B cell (primary cell): ENCODE data around the gene CAMK2A. TPM values are rescaled to one million over a fixed set of nuclear protein-coding genes. Genes with fewer than 3 reads are reported as not detected.

Experiments
- ATAC-seq: fragments of 200-7000 bp; cut with Tn5 transposase; one replicate; pipeline ENCODE4 v1.10.0; 2021; ENCODE audit warnings: low read depth, mild to moderate bottlenecking, moderate number of reproducible peaks, moderate library complexity
- CTCF ChIA-PET: fragments of 350-600 bp; sonication (Branson Sonifier 250); formaldehyde crosslinking; loops from one replicate; lab custom pipeline; 2021; ENCODE audit warnings: antibody characterized with exemption, inconsistent platforms; lab: Charles Lee
- POLR2A ChIA-PET: fragments of 350-600 bp; sonication (Branson Sonifier 250); formaldehyde crosslinking; loops from one replicate; lab custom pipeline; 2021; ENCODE audit warnings: antibody characterized with exemption; lab: Charles Lee
- DNase-seq: peaks from one replicate; pipeline ENCODE4 v3.0.0; 2013
- H2AFZ ChIP-seq: 2 replicates; pipeline ENCODE4 v1.6.1; 2012; ENCODE audit warnings: mild to moderate bottlenecking, low read depth, low read length; ENCODE audit not compliant: insufficient read depth, poor library complexity, severe bottlenecking
- H3K27ac ChIP-seq, 2 donors: 1 replicate in 1 of 2; 2 replicates in 1 of 2; pipeline ENCODE4 v1.5.1; 2012 to 2013; ENCODE audit warnings: low read length in 2 of 2, mild to moderate bottlenecking in 2 of 2, moderate library complexity in 1 of 2
- H3K27me3 ChIP-seq, 4 experiments: fragments of 200-600 bp in 1 of 4; sonication (generic) in 1 of 4; replicated peaks in 1 of 4; 1 replicate in 2 of 4; 2 replicates in 2 of 4; pipeline versions ENCODE4 v1.6.1 to v1.7.0; 2013 to 2016; ENCODE audit warnings: low read length in 3 of 4, mild to moderate bottlenecking in 2 of 4, mixed read lengths in 1 of 4, moderate library complexity in 1 of 4; ENCODE audit not compliant: insufficient read depth in 4 of 4, control insufficient read depth in 3 of 4; ENCODE audit errors: control extremely low read depth in 1 of 4
- H3K36me3 ChIP-seq, 2 experiments: replicated peaks in 1 of 2; 1 replicate in 1 of 2; 2 replicates in 1 of 2; pipeline versions ENCODE4 v1.6.1 to v1.7.1; 2013; ENCODE audit warnings: low read length in 1 of 2; ENCODE audit not compliant: insufficient read depth in 2 of 2, control insufficient read depth in 1 of 2; ENCODE audit errors: control extremely low read depth in 1 of 2, extremely low read depth in 1 of 2
- H3K4me1 ChIP-seq, 2 donors: fragments of 200-600 bp in 1 of 2; sonication (generic) in 1 of 2; 1 replicate in 1 of 2; 2 replicates in 1 of 2; pipeline versions ENCODE4 v1.5.1 to v1.6.1; 2013 to 2017; ENCODE audit warnings: low read length in 2 of 2; ENCODE audit not compliant: control insufficient read depth in 2 of 2, insufficient read depth in 2 of 2
- H3K4me2 ChIP-seq: replicated peaks from 2 replicates; pipeline ENCODE3; 2012; ENCODE audit warnings: mild to moderate bottlenecking, low read depth, low read length; ENCODE audit not compliant: poor library complexity, severe bottlenecking
- H3K4me3 ChIP-seq, 5 experiments: fragments of 200-600 bp in 1 of 5; sonication (generic) in 1 of 5; 1 replicate in 3 of 5; 2 replicates in 2 of 5; pipeline versions ENCODE4 v1.5.1 to v1.7.0; 2011 to 2016; ENCODE audit warnings: low read length in 4 of 5, mild to moderate bottlenecking in 4 of 5, low read depth in 2 of 5, control low read depth in 1 of 5, moderate library complexity in 1 of 5; ENCODE audit not compliant: insufficient read depth in 1 of 5; ENCODE audit errors: control extremely low read depth in 1 of 5, extremely low read depth in 1 of 5
- H3K79me2 ChIP-seq: fragments of 200-600 bp; sonication (generic); one replicate; pipeline ENCODE4 v1.6.0; 2016; ENCODE audit warnings: low read length; ENCODE audit not compliant: control insufficient read depth, insufficient read depth
- H3K9ac ChIP-seq: fragments of 200-600 bp; sonication (generic); 2 replicates; pipeline ENCODE4 v1.6.1; 2017; ENCODE audit warnings: mild to moderate bottlenecking, low read length, moderate library complexity
- H3K9me3 ChIP-seq, 3 donors: one replicate each; pipeline versions ENCODE4 v1.6.1 to v1.7.1; 2013; ENCODE audit warnings: low read length in 2 of 3; ENCODE audit not compliant: control insufficient read depth in 2 of 3, insufficient read depth in 1 of 3; ENCODE audit errors: control extremely low read depth in 1 of 3
- H4K20me1 ChIP-seq: 2 replicates; pipeline ENCODE4 v1.6.0; 2012; ENCODE audit warnings: mild to moderate bottlenecking, low read length; ENCODE audit not compliant: insufficient read depth, control insufficient read depth, poor library complexity, severe bottlenecking
- H3K27ac Mint-ChIP-seq: one replicate; pipeline ENCODE4 v1.8.0; 2021; ENCODE audit warnings: mixed read lengths
- H3K27me3 Mint-ChIP-seq: one replicate; pipeline ENCODE4 v1.8.0; 2021; ENCODE audit warnings: mixed read lengths
- H3K4me1 Mint-ChIP-seq: one replicate; pipeline ENCODE4 v1.8.0; 2021; ENCODE audit warnings: mixed read lengths
- H3K4me3 Mint-ChIP-seq: one replicate; pipeline ENCODE4 v1.8.0; 2021; ENCODE audit warnings: mixed read lengths
- H3K9me3 Mint-ChIP-seq: one replicate; pipeline ENCODE4 v1.8.0; 2022; ENCODE audit warnings: mixed read lengths; ENCODE audit not compliant: insufficient read depth
- CTCF ChIP-seq: fragments of 200-600 bp; IDR thresholded peaks from one replicate; pipeline ENCODE4 v1.8.0; 2022; ENCODE audit warnings: antibody characterized with exemption, mild to moderate bottlenecking
- EZH2 ChIP-seq: IDR thresholded peaks from 2 replicates; pipeline ENCODE4 v1.6.1; 2012; ENCODE audit warnings: borderline replicate concordance, low read depth, mild to moderate bottlenecking, moderate library complexity, low read length; ENCODE audit not compliant: insufficient read depth, poor library complexity, severe bottlenecking
- WGBS: methylation state at CpG from one replicate; pipeline ENCODE4 v1.1.5; 2013; ENCODE audit warnings: missing lambda C conversion rate; ENCODE audit not compliant: insufficient coverage; 5-methylcytosine and 5-hydroxymethylcytosine counted together
- intact Hi-C: fragments of 100-400 bp; cut with micrococcal nuclease; formaldehyde crosslinking; loops from one replicate; pipeline ENCODE4 v1.10.0; 2022
- polyA plus RNA-seq: library from polyadenylated mRNA; depleted of rRNA; stranded (reverse); fragments of >200 nt; gene quantifications from 2 replicates; pipeline ENCODE4 v1.2.3, GENCODE V29; 2012
- total RNA-seq, 2 donors: library from RNA; stranded (reverse); fragments of 120-200 nt in 1 of 2; gene quantifications; 1 replicate in 1 of 2; 2 replicates in 1 of 2; pipeline versions ENCODE4 v1.2.3 to v1.2.4, GENCODE V29; 2013 to 2022

The CAMK2A gene
- total and polyA plus RNA-seq, 2 donors (not counting 1 experiment from before 2014, with no cell fraction given), result not detected

- H3K4me3 Mint-ChIP-seq, result no peak overlapping the region
- intact Hi-C loops, result no loop called here
- CTCF ChIA-PET, result no interaction called here
- Histone ChIP-seq H2AFZ (no peak overlapping the region), H3K4me2 (no peak overlapping the region), H3K4me3 (no peak overlapping the region), H3K9ac (no peak overlapping the region), H3K79me2 (no peaks in the 10 kb centered on the region), H4K20me1 (no peaks in the 10 kb centered on the region), H3K36me3 (no peaks in the 10 kb centered on the region), H3K4me1 (no peaks in the 10 kb centered on the region), H3K27me3 (no peaks in the 10 kb centered on the region), H3K9me3 (no peaks in the 10 kb centered on the region), H3K27ac (no peak overlapping the region)
- H3K9me3 Mint-ChIP-seq, result no peaks in the 10 kb centered on the region
- TF ChIP-seq CTCF (no peak), EZH2 (no peak)
- DNase-seq, result no peak
- H3K27me3 Mint-ChIP-seq, result peaks cover 6% of the 10 kb centered on the region
- POLR2A ChIA-PET, result no interaction called here
- 80% methylated on average over 1 of the region's 1 CpG for WGBS
- H3K27ac Mint-ChIP-seq, result no peak overlapping the region
- ATAC-seq, result no peak
- H3K4me1 Mint-ChIP-seq, result no peaks in the 10 kb centered on the region
Measured at GRCh38 chr5:150321211-150321610, 31.6 kb upstream of the CAMK2A start.

GRCh38 chr5:150320044-150320613, 30.6 kb upstream of the CAMK2A start:
- POLR2A ChIA-PET, result no interaction called here
- H3K4me3 ChIP-seq, result no peak overlapping the region

More at GRCh38 chr5:150320044-150320613, 30.6 kb upstream of the CAMK2A start:
- CTCF ChIA-PET, result interaction anchor here (0.6 to 0.7 kb wide), 2 partner anchors 29 to 226 kb away, joined by 3 to 4 read pairs; no protein-coding TSS in a partner anchor
- H3K27me3 ChIP-seq, result no peaks in the 10 kb centered on the region
- H3K4me3 Mint-ChIP-seq, result no peak overlapping the region
- no peak overlapping the region for H3K27ac Mint-ChIP-seq
- H3K27ac ChIP-seq, result no peak overlapping the region
- ATAC-seq, result no peak
- H4K20me1 ChIP-seq, result no peaks in the 10 kb centered on the region
- peaks cover 6% of the 10 kb centered on the region for H3K27me3 Mint-ChIP-seq
- no peaks in the 10 kb centered on the region for H3K36me3 ChIP-seq
- no peak overlapping the region for H2AFZ ChIP-seq
- no peaks in the 10 kb centered on the region for H3K4me1 Mint-ChIP-seq
- no peak overlapping the region for H3K9ac ChIP-seq
- no peaks in the 10 kb centered on the region for H3K9me3 Mint-ChIP-seq
- no peaks in the 10 kb centered on the region for H3K4me1 ChIP-seq
- DNase-seq, result no peak
- H3K9me3 ChIP-seq, result no peaks in the 10 kb centered on the region
- intact Hi-C loops, result no loop called here
- H3K79me2 ChIP-seq, result no peaks in the 10 kb centered on the region
- TF ChIP-seq CTCF, result no peak
- TF ChIP-seq EZH2, result no peak
- 100% methylated on average over 1 of the region's 2 CpGs for WGBS
- no peak overlapping the region for H3K4me2 ChIP-seq
